Hepatic stellate cell (primary cell): ENCODE data around the gene OGDHL.
"Not testable (repeated sequence)": the region's sequence is repeated elsewhere in the genome, so short reads cannot be mapped to it uniquely, and the experiment has no call there.

ENCODE experiments used
- DNase-seq: peaks from one replicate; pipeline ENCODE4 v3.0.0; 2011; ENCODE audit warnings: low spot score

The OGDHL gene

GRCh38 chr10:49761789-49762565, at the start of gene OGDHL:
Gene OGDHL (minus strand): TSS chr10:49762323. CDS start chr10:49758592, 3,731 bp downstream.
- no peak for DNase-seq

GRCh38 chr10:49803988-49804387, 41.9 kb upstream of the OGDHL start:
- DNase-seq: no peak

GRCh38 chr10:49798275-49798674, 36.2 kb upstream of the OGDHL start:
- DNase-seq: no peak

GRCh38 chr10:49791100-49791499, 29.0 kb upstream of the OGDHL start:
- no peak for DNase-seq

GRCh38 chr10:49784681-49785080, 22.6 kb upstream of the OGDHL start:
- DNase-seq: no peak

GRCh38 chr10:49783645-49784044, 21.5 kb upstream of the OGDHL start:
- DNase-seq: no peak

- no peak for DNase-seq
Measured at GRCh38 chr10:49781247-49781646, 19.1 kb upstream of the OGDHL start.

- no peak for DNase-seq
Measured at GRCh38 chr10:49778197-49778596, 16.1 kb upstream of the OGDHL start.

GRCh38 chr10:49776851-49777250, 14.7 kb upstream of the OGDHL start:
- no peak for DNase-seq

- no peak for DNase-seq
Measured at GRCh38 chr10:49775014-49775413, 12.9 kb upstream of the OGDHL start.

GRCh38 chr10:49772944-49773343, 10.8 kb upstream of the OGDHL start:
- DNase-seq: not testable (repeated sequence)

- not testable (repeated sequence) for DNase-seq
Measured at GRCh38 chr10:49771046-49771445, 8.9 kb upstream of the OGDHL start.

- no peak for DNase-seq
Measured at GRCh38 chr10:49769692-49770091, 7.6 kb upstream of the OGDHL start.

GRCh38 chr10:49768731-49769130, 6.6 kb upstream of the OGDHL start:
- no peak for DNase-seq

- DNase-seq: no peak
Measured at GRCh38 chr10:49768329-49768728, 6.2 kb upstream of the OGDHL start.

GRCh38 chr10:49767752-49768151, 5.6 kb upstream of the OGDHL start:
- no peak for DNase-seq

- DNase-seq: no peak
Measured at GRCh38 chr10:49766484-49766883, 4.4 kb upstream of the OGDHL start.

- DNase-seq: no peak
Measured at GRCh38 chr10:49762566-49762877, 399 bp upstream of the OGDHL start.

- DNase-seq: no peak
Measured at GRCh38 chr10:49761201-49761788, 828 bp downstream of the OGDHL start.

- no peak for DNase-seq
Measured at GRCh38 chr10:49760789-49761188, 1.3 kb downstream of the OGDHL start.

- DNase-seq: no peak
Measured at GRCh38 chr10:49759787-49760551, 2.2 kb downstream of the OGDHL start.

- DNase-seq: peak; percentile 0
Measured at GRCh38 chr10:49758249-49758930, 3.7 kb downstream of the OGDHL start.

- no peak for DNase-seq
Measured at GRCh38 chr10:49756641-49757040, 5.5 kb downstream of the OGDHL start.
